Adrenal gland (tissue), 5 donors: ENCODE data around the gene UBA6.
"Not testable (repeated sequence)": the region's sequence is repeated elsewhere in the genome, so short reads cannot be mapped to it uniquely, and the experiment has no call there.

Source experiments
- CTCF ChIP-seq, 6 experiments: fragments of 450-650 bp in 4 of 6; fragments of 200-600 bp in 2 of 6; sonication (generic) in 1 of 6; IDR thresholded peaks; 1 replicate in 5 of 6; 2 replicates in 1 of 6; pipeline versions ENCODE4 v1.5.1 to v1.8.0; 2016 to 2021; ENCODE audit warnings: antibody characterized with exemption in 6 of 6, mild to moderate bottlenecking in 2 of 6, moderate library complexity in 1 of 6
- POLR2A ChIP-seq, 2 donors: fragments of 450-650 bp; IDR thresholded peaks; one replicate each; pipeline ENCODE4 v1.6.1; 2017; ENCODE audit warnings: antibody characterized with exemption in 2 of 2, mild to moderate bottlenecking in 2 of 2, moderate library complexity in 1 of 2
- donor health status: DM: no; HTN: no; CAD: no.

DNA sequence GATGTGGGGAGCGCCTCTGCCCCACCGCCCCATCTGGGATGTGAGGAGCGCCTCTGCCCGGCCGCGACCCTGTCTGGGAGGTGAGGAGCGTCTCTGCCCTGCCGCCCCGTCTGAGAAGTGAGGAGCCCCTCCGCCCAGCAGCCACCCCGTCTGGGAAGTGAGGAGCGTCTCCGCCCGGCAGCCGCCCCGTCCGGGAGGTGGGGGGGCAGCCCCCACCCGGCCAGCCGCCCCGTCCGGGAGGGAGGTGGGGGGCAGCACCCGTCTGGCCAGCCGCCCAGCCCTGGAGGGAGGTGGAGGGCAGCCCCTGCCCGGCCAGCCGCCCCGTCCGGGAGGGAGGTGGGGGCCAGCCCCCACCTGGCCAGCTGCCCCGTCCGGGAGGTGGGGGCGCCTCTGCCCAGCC lies 64.0 kb downstream of the UBA6 start:
- TF ChIP-seq CTCF, POLR2A (IDR thresholded peaks at IDR 0.05): not testable (repeated sequence)
